ENCODE results near the gene COQ4.
"Not testable (repeated sequence)": the region's sequence is repeated elsewhere in the genome, so short reads cannot be mapped to it uniquely, and the experiment has no call there.

Gene COQ4

GRCh38 chr9:128322404-128323211 is at the start of gene COQ4, which contains the start of gene TRUB2:
Gene COQ4, plus strand, starts transcription at chr9:128322839. Its CDS starts 20 bp downstream, at chr9:128322859.
Gene TRUB2, minus strand, starts transcription at chr9:128322447. Its CDS starts 39 bp downstream, at chr9:128322408.
- DNase-seq (ENCODE audit: low read depth), result peak; percentile 89

GRCh38 chr9:128274245-128274644 is 48.4 kb upstream of the COQ4 start:
- no peak for DNase-seq (ENCODE audit: low read depth)

- DNase-seq (ENCODE audit: low read depth), result no peak
These were observed 47.2 kb upstream of the COQ4 start, which contains the start of gene GOLGA2 for GRCh38 chr9:128275198-128276007. Gene GOLGA2, minus strand, starts transcription at chr9:128276007. Its CDS starts 31 bp downstream, at chr9:128275976.

GRCh38 chr9:128276008-128276573 is 46.5 kb upstream of the COQ4 start, which contains the start of gene SWI5:
Gene SWI5, plus strand, starts transcription at chr9:128276276.
- peak; percentile 99 for DNase-seq (ENCODE audit: low read depth)

- DNase-seq (ENCODE audit: low read depth), result no peak
These were observed 45.9 kb upstream of the COQ4 start for GRCh38 chr9:128276574-128277270.

- not testable (repeated sequence) for DNase-seq (ENCODE audit: low read depth)
These were observed 43.3 kb upstream of the COQ4 start for GRCh38 chr9:128279088-128280073.

GRCh38 chr9:128280084-128280622 is 42.5 kb upstream of the COQ4 start:
- DNase-seq (ENCODE audit: low read depth), result no peak

GRCh38 chr9:128282500-128282899 is 40.1 kb upstream of the COQ4 start:
- DNase-seq (ENCODE audit: low read depth), result no peak

- no peak for DNase-seq (ENCODE audit: low read depth)
These were observed 37.4 kb upstream of the COQ4 start for GRCh38 chr9:128285033-128285784.

GRCh38 chr9:128286440-128286839 is 36.2 kb upstream of the COQ4 start:
- DNase-seq (ENCODE audit: low read depth), result no peak

GRCh38 chr9:128288273-128289004 is 34.2 kb upstream of the COQ4 start:
- DNase-seq (ENCODE audit: low read depth), result no peak

GRCh38 chr9:128292009-128292408 is 30.6 kb upstream of the COQ4 start:
- DNase-seq (ENCODE audit: low read depth), result no peak

GRCh38 chr9:128293091-128293490 is 29.5 kb upstream of the COQ4 start:
- DNase-seq (ENCODE audit: low read depth), result no peak

GRCh38 chr9:128294142-128294541 is 28.5 kb upstream of the COQ4 start:
- no peak for DNase-seq (ENCODE audit: low read depth)

- no peak for DNase-seq (ENCODE audit: low read depth)
These were observed 26.1 kb upstream of the COQ4 start for GRCh38 chr9:128296340-128297220.

GRCh38 chr9:128297221-128297773 is 25.3 kb upstream of the COQ4 start:
- DNase-seq (ENCODE audit: low read depth), result no peak
